Mesothelial cell of epicardium (in vitro differentiated cells): ENCODE measurements around the gene TMEM208. TPM values are rescaled to one million over a fixed set of nuclear protein-coding genes. Genes with fewer than 3 reads are reported as not detected.

Experiments
- DNase-seq, 2 experiments: peaks; one replicate each; pipeline ENCODE4 v3.0.0; 2021; ENCODE audit warnings: low spot score in 2 of 2; ENCODE audit not compliant: unreplicated experiment in 2 of 2
- H3K27ac Mint-ChIP-seq: 2 replicates; pipeline ENCODE4 v1.8.0; 2021; ENCODE audit warnings: mixed read lengths
- H3K27me3 Mint-ChIP-seq: 2 replicates; pipeline ENCODE4 v1.8.0; 2021; ENCODE audit warnings: low read depth, mixed read lengths
- H3K36me3 Mint-ChIP-seq: 2 replicates; pipeline ENCODE4 v1.8.0; 2021; ENCODE audit warnings: mixed read lengths
- H3K4me1 Mint-ChIP-seq: 2 replicates; pipeline ENCODE4 v1.8.0; 2021; ENCODE audit warnings: mixed read lengths
- H3K4me3 Mint-ChIP-seq: 2 replicates; pipeline ENCODE4 v1.8.0; 2021; ENCODE audit warnings: mild to moderate bottlenecking, moderate library complexity, mixed read lengths
- H3K9me3 Mint-ChIP-seq: 2 replicates; pipeline ENCODE4 v1.8.0; 2021; ENCODE audit warnings: mixed read lengths
- total RNA-seq: library from RNA; stranded (reverse); gene quantifications from 3 replicates; pipeline ENCODE4 v1.2.1, GENCODE V29; 2021
- TF ChIP-seq, protein P1 (sequence below): fragments of 200-600 bp; sonication (generic); IDR thresholded peaks from one replicate; pipeline ENCODE4 v1.5.0; 2021; ENCODE audit warnings: antibody characterized with exemption; ENCODE audit not compliant: unreplicated experiment

The TMEM208 gene
- total RNA-seq, 1 donor from 2014 or later = 36.3 TPM

DNA sequence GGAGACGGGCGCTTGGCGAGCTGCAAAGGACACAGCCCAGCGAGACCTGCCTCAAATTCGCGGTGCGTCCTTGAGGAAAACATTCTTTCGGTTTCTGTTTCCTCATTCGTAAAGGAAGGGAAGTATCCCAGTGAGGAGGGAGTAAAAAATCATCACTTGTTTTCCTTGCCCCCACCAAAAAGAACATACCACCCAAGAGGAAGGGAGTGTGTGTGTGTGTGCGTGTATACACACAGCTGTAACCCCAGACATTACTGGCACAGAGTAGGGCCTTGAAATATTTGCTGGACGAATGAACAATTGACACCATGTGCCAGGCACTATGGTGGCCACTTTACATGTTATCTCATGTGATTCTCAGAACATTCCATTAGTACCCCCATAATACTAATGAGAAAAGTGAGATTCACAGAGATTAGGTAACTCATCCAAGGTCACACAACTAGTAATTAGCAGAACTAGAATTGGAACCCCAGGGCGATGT lies 41.2 kb upstream of the TMEM208 start:
- peaks cover 17% of the 10 kb centered on the region for H3K4me1 Mint-ChIP-seq
- no peaks in the 10 kb centered on the region for H3K9me3 Mint-ChIP-seq
- no peak for DNase-seq
- no peak overlapping the region for H3K27ac Mint-ChIP-seq
- H3K36me3 Mint-ChIP-seq = no peaks in the 10 kb centered on the region
- H3K4me3 Mint-ChIP-seq = peak overlapping the region; percentile 81
- peaks cover 13% of the 10 kb centered on the region for H3K27me3 Mint-ChIP-seq
- TF ChIP-seq, protein P1, sequence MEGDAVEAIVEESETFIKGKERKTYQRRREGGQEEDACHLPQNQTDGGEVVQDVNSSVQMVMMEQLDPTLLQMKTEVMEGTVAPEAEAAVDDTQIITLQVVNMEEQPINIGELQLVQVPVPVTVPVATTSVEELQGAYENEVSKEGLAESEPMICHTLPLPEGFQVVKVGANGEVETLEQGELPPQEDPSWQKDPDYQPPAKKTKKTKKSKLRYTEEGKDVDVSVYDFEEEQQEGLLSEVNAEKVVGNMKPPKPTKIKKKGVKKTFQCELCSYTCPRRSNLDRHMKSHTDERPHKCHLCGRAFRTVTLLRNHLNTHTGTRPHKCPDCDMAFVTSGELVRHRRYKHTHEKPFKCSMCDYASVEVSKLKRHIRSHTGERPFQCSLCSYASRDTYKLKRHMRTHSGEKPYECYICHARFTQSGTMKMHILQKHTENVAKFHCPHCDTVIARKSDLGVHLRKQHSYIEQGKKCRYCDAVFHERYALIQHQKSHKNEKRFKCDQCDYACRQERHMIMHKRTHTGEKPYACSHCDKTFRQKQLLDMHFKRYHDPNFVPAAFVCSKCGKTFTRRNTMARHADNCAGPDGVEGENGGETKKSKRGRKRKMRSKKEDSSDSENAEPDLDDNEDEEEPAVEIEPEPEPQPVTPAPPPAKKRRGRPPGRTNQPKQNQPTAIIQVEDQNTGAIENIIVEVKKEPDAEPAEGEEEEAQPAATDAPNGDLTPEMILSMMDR = no peak

DNA sequence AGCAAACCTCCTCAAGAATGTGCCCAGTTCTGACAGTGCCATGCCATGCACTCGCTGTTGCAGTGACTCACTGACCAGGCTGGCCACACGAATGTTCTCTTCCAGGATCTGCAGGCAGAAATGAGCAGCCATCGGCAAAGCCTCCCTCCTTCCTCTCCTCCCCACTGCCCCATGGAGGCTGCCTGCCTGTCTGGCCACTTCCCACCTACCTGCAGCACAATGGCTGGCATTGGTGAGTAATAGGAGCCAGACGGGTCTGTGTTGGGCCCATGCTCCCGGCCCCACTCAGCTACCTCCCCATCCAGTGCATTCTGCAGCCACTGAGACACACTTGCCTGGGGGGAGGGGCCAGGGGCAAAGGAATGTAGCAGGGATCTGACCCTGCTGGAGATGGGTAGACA lies 40.4 kb upstream of the TMEM208 start:
- no peak overlapping the region for H3K27ac Mint-ChIP-seq
- DNase-seq = no peak
- no peaks in the 10 kb centered on the region for H3K36me3 Mint-ChIP-seq
- H3K4me3 Mint-ChIP-seq = no peak overlapping the region
- TF ChIP-seq, protein P1 = no peak
- H3K27me3 Mint-ChIP-seq = peaks cover 13% of the 10 kb centered on the region
- H3K9me3 Mint-ChIP-seq = no peaks in the 10 kb centered on the region
- peaks cover 17% of the 10 kb centered on the region for H3K4me1 Mint-ChIP-seq

DNA sequence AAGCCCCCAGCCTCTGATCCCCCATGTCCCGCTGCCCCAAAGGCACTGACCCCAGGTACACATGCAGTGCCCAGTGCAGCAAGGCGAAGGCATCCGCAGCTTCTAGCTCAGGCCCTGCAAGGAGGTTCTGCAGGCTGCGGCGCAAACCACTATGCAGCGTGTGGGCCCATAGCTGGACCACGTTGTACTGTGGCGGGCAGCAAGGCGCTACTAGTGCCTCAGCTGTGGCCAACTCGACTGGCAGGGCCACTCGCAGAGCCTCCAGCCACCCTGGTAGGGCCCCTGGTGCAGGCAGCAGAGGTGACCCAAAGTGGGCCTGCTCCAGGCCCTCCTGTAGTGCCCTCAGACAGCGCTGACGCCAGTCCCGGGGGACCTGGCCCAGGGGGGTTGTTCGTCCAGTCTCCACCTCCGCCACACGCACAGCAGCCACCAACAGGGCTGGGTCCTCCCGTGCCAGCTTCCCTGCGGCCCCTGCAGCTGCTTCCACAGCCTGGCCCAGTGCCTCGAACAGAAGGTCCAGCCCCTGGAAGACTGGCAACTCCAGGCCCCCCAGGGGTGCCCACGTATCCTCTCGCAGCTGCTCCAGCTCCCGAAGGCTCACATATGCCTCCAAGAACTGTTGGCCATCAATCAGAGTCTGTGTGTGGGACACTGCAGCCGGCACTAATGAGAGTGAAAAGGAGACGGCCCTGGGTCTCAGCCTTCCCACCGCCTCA lies 39.6 kb upstream of the TMEM208 start:
- H3K27ac Mint-ChIP-seq = no peak overlapping the region
- H3K36me3 Mint-ChIP-seq = no peaks in the 10 kb centered on the region
- TF ChIP-seq, protein P1 = no peak
- H3K27me3 Mint-ChIP-seq = peaks cover 13% of the 10 kb centered on the region
- H3K4me3 Mint-ChIP-seq = no peak overlapping the region
- H3K9me3 Mint-ChIP-seq = no peaks in the 10 kb centered on the region
- no peak for DNase-seq
- H3K4me1 Mint-ChIP-seq = peaks cover 20% of the 10 kb centered on the region

DNA sequence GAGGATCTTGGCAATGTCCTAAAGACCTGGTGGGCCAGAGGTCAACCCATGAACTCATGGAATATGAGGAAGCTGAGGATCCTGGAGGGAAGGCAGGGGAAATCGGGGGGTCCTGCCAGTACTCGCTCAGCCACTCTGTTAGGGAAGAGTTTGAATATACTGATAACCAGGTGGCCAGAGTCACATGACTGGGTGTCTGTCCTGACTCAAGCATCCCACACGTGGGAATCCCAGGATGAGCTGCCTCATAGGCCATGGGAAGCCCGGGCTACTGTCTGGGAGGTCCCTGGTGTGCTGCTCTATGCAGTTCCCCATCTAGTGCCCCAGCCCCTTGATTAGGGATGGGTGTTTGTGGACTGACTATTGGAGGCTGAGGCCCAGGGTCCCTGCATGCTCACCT lies 38.6 kb upstream of the TMEM208 start:
- no peak for DNase-seq
- Mint-ChIP-seq H3K27me3 (peaks cover 13% of the 10 kb centered on the region), H3K27ac (no peak overlapping the region), H3K36me3 (no peaks in the 10 kb centered on the region), H3K4me1 (peaks cover 28% of the 10 kb centered on the region), H3K9me3 (no peaks in the 10 kb centered on the region), H3K4me3 (no peak overlapping the region)
- TF ChIP-seq, protein P1 = no peak

DNA sequence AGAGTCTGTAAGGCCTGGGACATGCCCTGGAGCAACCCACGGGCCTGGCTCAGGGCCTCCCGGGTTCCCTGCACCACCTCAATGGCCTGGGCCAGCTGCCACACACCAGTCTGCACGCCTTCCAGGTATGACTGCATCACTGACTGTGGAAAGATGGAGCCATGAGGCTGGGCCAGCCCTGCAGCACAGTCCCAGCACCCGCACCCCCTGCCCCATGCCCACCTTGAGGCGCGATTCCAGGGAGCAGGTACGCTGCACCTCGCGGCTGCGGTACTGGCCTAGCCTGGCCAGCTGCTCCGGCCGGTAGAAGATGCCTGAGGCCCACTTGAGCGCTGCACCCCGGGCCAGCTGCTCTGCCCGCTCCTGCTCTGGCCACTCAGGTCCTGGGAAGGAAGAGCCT lies 38.1 kb upstream of the TMEM208 start:
- DNase-seq = no peak
- Mint-ChIP-seq H3K27ac (no peak overlapping the region), H3K4me1 (peaks cover 32% of the 10 kb centered on the region), H3K9me3 (no peaks in the 10 kb centered on the region), H3K27me3 (peaks cover 13% of the 10 kb centered on the region), H3K36me3 (no peaks in the 10 kb centered on the region), H3K4me3 (no peak overlapping the region)
- TF ChIP-seq, protein P1 = no peak
